Esophagus muscularis mucosa (tissue), 4 donors: ENCODE measurements around the gene MRPS11. TPM values are rescaled to one million over a fixed set of nuclear protein-coding genes. Genes with fewer than 3 reads are reported as not detected.
"Not testable (repeated sequence)": the region's sequence is repeated elsewhere in the genome, so short reads cannot be mapped to it uniquely, and the experiment has no call there.

Experiments
- DNase-seq: peaks from one replicate; pipeline ENCODE4 v3.0.0-alpha.2; 2017; ENCODE audit errors: extremely low spot score
- H3K27ac ChIP-seq, 4 donors: fragments of 200-600 bp; sonication (generic); replicated peaks in 1 of 4; 1 replicate in 3 of 4; 2 replicates in 1 of 4; pipeline ENCODE4 v1.5.1; 2016 to 2019; ENCODE audit warnings: mild to moderate bottlenecking in 1 of 4
- H3K27me3 ChIP-seq, 4 donors: fragments of 200-600 bp; sonication (generic); one replicate each; pipeline versions ENCODE4 v1.5.1 to v1.6.0; 2016 to 2019
- H3K36me3 ChIP-seq, 4 donors: fragments of 200-600 bp; sonication (generic); one replicate each; pipeline ENCODE4 v1.5.1; 2016 to 2019
- H3K4me1 ChIP-seq, 4 donors: fragments of 200-600 bp; sonication (generic); one replicate each; pipeline ENCODE4 v1.5.1; 2016 to 2019
- H3K4me3 ChIP-seq, 4 donors: fragments of 200-600 bp; sonication (generic); 1 replicate in 2 of 4; 2 replicates in 2 of 4; pipeline ENCODE4 v1.5.1; 2016 to 2019; ENCODE audit warnings: mild to moderate bottlenecking in 4 of 4, moderate library complexity in 1 of 4
- H3K9me3 ChIP-seq, 4 donors: fragments of 200-600 bp; sonication (generic); 1 replicate in 3 of 4; 2 replicates in 1 of 4; pipeline ENCODE4 v1.5.1; 2016 to 2019
- CTCF ChIP-seq, 3 experiments: fragments of 200-600 bp in 2 of 3; fragments of 450-650 bp in 1 of 3; sonication (generic) in 2 of 3; IDR thresholded peaks; one replicate each; pipeline ENCODE4 v1.5.1; 2017 to 2019; ENCODE audit warnings: antibody characterized with exemption in 3 of 3, mild to moderate bottlenecking in 2 of 3, moderate library complexity in 1 of 3
- EP300 ChIP-seq: sonication (generic); formaldehyde crosslinking; IDR thresholded peaks from one replicate; pipeline ENCODE4 v1.6.1; 2017; ENCODE audit warnings: antibody characterized with exemption
- POLR2A ChIP-seq: fragments of 450-650 bp; IDR thresholded peaks from one replicate; pipeline ENCODE4 v1.6.1; 2017; ENCODE audit warnings: antibody characterized with exemption, moderate library complexity, mild to moderate bottlenecking, low read depth
- POLR2AphosphoS5 ChIP-seq, 2 donors: sonication (generic); formaldehyde crosslinking; IDR thresholded peaks; one replicate each; pipeline ENCODE4 v1.6.1; 2017; ENCODE audit warnings: antibody characterized with exemption in 2 of 2
- WGBS: methylation state at CpG from one replicate; pipeline ENCODE4 v1.1.5; 2018; 5-methylcytosine and 5-hydroxymethylcytosine counted together
- intact Hi-C: fragments of 100-400 bp; cut with DNase I; formaldehyde crosslinking; loops from one replicate; pipeline ENCODE4 v1.15.1; 2023
- total RNA-seq, 4 donors: library from RNA; depleted of rRNA; stranded (reverse); fragments of >200 nt; gene quantifications; one replicate each; pipeline versions ENCODE4 v1.1.0 to v1.2.1, GENCODE V29; 2016

Gene MRPS11
- total RNA-seq, 4 donors from 2014 or later, result 25.7 to 44.9 (median 34.2) TPM

- Histone ChIP-seq H3K27me3 (peaks cover 0 to 42% (median 0%) of the 10 kb centered on the region in 4 donors), H3K9me3 (no peaks in the 10 kb centered on the region), H3K4me1 (no peaks in the 10 kb centered on the region), H3K36me3 (no peaks in the 10 kb centered on the region), H3K4me3 (no peak overlapping the region), H3K27ac (no peak overlapping the region)
- WGBS, result 82% methylated on average over 9 of the region's 12 CpGs
- DNase-seq, result peak; percentile 90
- TF ChIP-seq POLR2AphosphoS5 (IDR thresholded peaks at IDR 0.05) (no peak), CTCF (IDR thresholded peaks at IDR 0.05) (no peak), EP300 (no peak), POLR2A (no peak)
- intact Hi-C loops, result no loop called here
These were observed 38.5 kb upstream of the MRPS11 start for GRCh38 chr15:88428805-88429605.

GRCh38 chr15:88430051-88430450 lies 37.5 kb upstream of the MRPS11 start:
- TF ChIP-seq CTCF (IDR thresholded peaks at IDR 0.05) (no peak), EP300 (no peak), POLR2AphosphoS5 (IDR thresholded peaks at IDR 0.05) (no peak), POLR2A (no peak)
- Histone ChIP-seq H3K4me1 (no peaks in the 10 kb centered on the region), H3K27me3 (peaks cover 0 to 42% (median 0%) of the 10 kb centered on the region in 4 donors), H3K4me3 (no peak overlapping the region), H3K36me3 (no peaks in the 10 kb centered on the region), H3K9me3 (no peaks in the 10 kb centered on the region), H3K27ac (no peak overlapping the region)
- peak; percentile 60 for DNase-seq
- intact Hi-C loops, result no loop called here

- Histone ChIP-seq H3K4me3 (no peak overlapping the region), H3K9me3 (no peaks in the 10 kb centered on the region), H3K36me3 (no peaks in the 10 kb centered on the region), H3K27me3 (peaks cover 0 to 43% (median 0%) of the 10 kb centered on the region in 4 donors), H3K4me1 (no peaks in the 10 kb centered on the region), H3K27ac (no peak overlapping the region)
- intact Hi-C loops, result no loop called here
- WGBS, result 68% methylated on average over 5 of the region's 10 CpGs
- peak; percentile 60 for DNase-seq
- TF ChIP-seq POLR2AphosphoS5 (IDR thresholded peaks at IDR 0.05), result no peak
- no peak for TF ChIP-seq EP300
- no peak for TF ChIP-seq POLR2A
- no peak for TF ChIP-seq CTCF (IDR thresholded peaks at IDR 0.05)
These were observed 36.1 kb upstream of the MRPS11 start for GRCh38 chr15:88431441-88431840.

GRCh38 chr15:88433046-88433685 lies 34.3 kb upstream of the MRPS11 start:
- intact Hi-C loops, result no loop called here
- Histone ChIP-seq H3K4me1 (no peaks in the 10 kb centered on the region), H3K36me3 (no peaks in the 10 kb centered on the region), H3K27ac (no peak overlapping the region), H3K27me3 (peaks cover 0 to 58% (median 0%) of the 10 kb centered on the region in 4 donors), H3K9me3 (no peaks in the 10 kb centered on the region), H3K4me3 (no peak overlapping the region)
- DNase-seq, result peak; percentile 60
- no peak for TF ChIP-seq POLR2A
- TF ChIP-seq CTCF (IDR thresholded peaks at IDR 0.05), result no peak
- no peak for TF ChIP-seq EP300
- no peak for TF ChIP-seq POLR2AphosphoS5 (IDR thresholded peaks at IDR 0.05)
- WGBS, result 76% methylated on average over 7 of the region's 7 CpGs

- DNase-seq, H3K27ac ChIP-seq, H3K4me1 ChIP-seq, intact Hi-C loops, H3K4me3 ChIP-seq, H3K36me3 ChIP-seq, H3K9me3 ChIP-seq: not testable (repeated sequence)
- peaks cover 0 to 59% (median 0%) of the 10 kb centered on the region in 4 donors for H3K27me3 ChIP-seq
- 66% methylated on average over 5 of the region's 5 CpGs for WGBS
These were observed 33.4 kb upstream of the MRPS11 start for GRCh38 chr15:88434106-88434505.
